Measurements from ENCODE around the gene SPTBN2. TPM values are rescaled to one million over a fixed set of nuclear protein-coding genes. Genes with fewer than 3 reads are reported as not detected.

The SPTBN2 gene
- total RNA-seq, 2 donors from 2014 or later = 3.7 to 7.1 TPM

DNA sequence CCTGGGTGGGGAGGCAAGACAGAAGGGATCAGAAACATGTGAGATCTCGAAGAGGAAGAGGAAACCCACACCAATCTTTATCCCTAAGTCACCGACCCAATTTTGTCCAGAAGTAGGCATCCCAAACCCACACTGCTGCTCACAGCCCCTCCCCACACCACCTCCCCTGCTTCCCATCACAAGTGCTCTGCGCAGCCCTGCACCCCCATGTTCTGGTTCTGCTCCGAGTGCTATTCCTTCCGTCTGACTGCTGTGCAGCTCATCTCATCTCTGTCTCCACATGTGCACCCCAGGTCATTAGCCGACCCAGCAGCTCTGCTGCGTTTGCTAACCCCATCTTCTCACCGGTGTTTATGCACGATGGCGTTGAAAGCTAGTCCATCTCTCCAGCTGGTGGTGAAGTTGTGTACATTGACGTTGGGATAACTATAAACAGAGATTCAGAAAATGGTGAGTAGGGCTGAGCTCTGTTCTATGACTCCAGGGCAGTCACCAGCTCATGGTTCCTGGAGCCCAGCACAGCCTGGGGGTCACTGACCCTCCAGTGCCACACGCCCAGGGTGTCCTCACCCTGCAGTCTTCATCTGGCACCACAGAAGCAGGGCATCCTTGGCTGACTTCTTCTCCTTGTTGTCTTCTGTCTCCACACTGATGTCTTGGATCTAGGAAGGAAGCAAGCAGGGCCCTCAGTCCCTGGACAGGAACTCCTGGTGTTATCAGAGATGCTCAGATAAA, 15.1 kb downstream of the SPTBN2 start:
- no peak overlapping the region for H3K27ac ChIP-seq
- H3K36me3 ChIP-seq = no peaks in the 10 kb centered on the region
- H3K27me3 ChIP-seq = no peaks in the 10 kb centered on the region
- no peak overlapping the region for H3K9ac ChIP-seq (ENCODE audit: low read depth in 2 of 2, low read length in 2 of 2)
- H3K9me3 ChIP-seq = no peaks in the 10 kb centered on the region
- intact Hi-C loops (cut with DNase I) = no loop called here
- H3K4me1 ChIP-seq = no peaks in the 10 kb centered on the region
- TF ChIP-seq, protein P1, sequence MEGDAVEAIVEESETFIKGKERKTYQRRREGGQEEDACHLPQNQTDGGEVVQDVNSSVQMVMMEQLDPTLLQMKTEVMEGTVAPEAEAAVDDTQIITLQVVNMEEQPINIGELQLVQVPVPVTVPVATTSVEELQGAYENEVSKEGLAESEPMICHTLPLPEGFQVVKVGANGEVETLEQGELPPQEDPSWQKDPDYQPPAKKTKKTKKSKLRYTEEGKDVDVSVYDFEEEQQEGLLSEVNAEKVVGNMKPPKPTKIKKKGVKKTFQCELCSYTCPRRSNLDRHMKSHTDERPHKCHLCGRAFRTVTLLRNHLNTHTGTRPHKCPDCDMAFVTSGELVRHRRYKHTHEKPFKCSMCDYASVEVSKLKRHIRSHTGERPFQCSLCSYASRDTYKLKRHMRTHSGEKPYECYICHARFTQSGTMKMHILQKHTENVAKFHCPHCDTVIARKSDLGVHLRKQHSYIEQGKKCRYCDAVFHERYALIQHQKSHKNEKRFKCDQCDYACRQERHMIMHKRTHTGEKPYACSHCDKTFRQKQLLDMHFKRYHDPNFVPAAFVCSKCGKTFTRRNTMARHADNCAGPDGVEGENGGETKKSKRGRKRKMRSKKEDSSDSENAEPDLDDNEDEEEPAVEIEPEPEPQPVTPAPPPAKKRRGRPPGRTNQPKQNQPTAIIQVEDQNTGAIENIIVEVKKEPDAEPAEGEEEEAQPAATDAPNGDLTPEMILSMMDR (IDR thresholded peaks at IDR 0.05) = no peak
- DNase-seq = no peak
- H3K4me3 ChIP-seq = no peak overlapping the region

DNA sequence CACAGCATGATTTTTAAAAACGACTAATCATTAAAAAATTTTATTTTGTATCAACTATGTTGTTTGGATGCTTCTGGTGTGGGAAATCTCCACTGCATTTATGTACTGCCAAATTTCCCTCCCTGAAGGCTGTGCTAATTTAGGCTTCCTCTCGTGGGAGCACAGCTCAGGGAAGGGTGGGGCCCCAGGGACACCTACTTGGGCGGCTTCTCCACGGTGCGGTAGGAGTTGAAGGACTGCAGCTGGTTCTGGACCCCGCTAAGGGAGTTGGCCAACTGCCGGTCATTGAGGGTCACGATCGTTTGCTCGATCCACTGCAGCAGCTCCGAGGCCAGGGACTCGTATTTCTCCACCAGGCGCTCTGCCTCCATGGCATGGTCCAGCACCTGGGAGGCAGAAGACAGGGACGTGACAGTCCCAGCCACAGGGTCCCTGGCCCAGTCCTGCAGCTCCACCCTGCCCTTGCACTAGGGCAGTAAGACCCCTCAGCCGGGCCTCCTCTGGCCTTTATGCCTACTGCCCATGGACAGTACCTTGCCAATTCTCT, 18.6 kb downstream of the SPTBN2 start:
- Histone ChIP-seq H3K36me3 (no peaks in the 10 kb centered on the region), H3K4me1 (no peaks in the 10 kb centered on the region), H3K9me3 (no peaks in the 10 kb centered on the region), H3K27ac (no peak overlapping the region), H3K27me3 (no peaks in the 10 kb centered on the region), H3K4me3 (no peak overlapping the region), H3K9ac (ENCODE audit: low read depth in 2 of 2, low read length in 2 of 2) (no peak overlapping the region)
- intact Hi-C loops (cut with DNase I) = no loop called here
- no peak for DNase-seq
- TF ChIP-seq, protein P1 (IDR thresholded peaks at IDR 0.05) = no peak

DNA sequence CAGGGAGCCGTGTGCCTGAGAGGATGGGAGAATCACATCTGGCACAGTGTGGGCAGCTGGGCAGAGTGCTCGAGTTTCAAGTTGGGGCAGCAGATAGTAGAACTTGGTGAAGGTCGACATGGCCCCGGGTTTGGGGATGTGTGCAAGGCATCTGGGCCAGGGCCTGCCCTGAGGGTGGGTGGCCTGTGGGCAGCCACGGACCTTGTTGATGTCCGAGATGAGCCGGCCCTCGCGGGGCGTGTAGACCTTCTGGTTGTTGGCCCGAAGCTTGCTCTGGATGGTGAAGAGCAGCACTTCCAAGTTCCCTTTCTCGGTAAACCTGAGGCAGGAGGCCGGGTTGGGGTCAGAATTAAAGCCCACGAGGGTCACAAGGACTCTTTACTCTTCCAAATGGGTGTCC, 20.3 kb downstream of the SPTBN2 start:
- no peaks in the 10 kb centered on the region for H3K36me3 ChIP-seq
- intact Hi-C loops (cut with DNase I) = no loop called here
- H3K4me1 ChIP-seq = no peaks in the 10 kb centered on the region
- DNase-seq = no peak
- no peak overlapping the region for H3K27ac ChIP-seq
- TF ChIP-seq, protein P1 (IDR thresholded peaks at IDR 0.05) = no peak
- H3K27me3 ChIP-seq = no peaks in the 10 kb centered on the region
- no peak overlapping the region for H3K4me3 ChIP-seq
- H3K9me3 ChIP-seq = no peaks in the 10 kb centered on the region
- H3K9ac ChIP-seq (ENCODE audit: low read depth in 2 of 2, low read length in 2 of 2) = no peak overlapping the region

DNA sequence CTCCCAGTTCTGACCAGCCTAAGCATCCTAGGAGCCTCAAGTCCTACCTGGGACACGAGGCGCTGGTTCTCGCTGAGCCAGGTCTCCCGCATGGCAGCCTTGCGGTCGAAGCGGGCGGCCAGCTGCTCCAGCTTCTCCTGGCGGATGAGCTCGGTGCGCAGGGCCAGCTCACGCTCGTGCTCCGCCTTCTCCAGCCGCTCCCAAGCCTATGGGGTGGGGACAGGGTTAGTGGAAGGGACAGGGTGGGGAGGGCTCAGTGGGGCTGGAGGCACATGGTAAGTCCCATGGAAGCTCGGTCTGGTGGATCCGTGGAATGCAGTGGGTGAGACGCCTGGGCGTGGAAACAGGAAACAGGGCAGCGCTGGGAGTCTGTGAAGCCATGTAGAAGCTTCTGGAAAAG, 20.9 kb downstream of the SPTBN2 start:
- intact Hi-C loops (cut with DNase I) = no loop called here
- no peaks in the 10 kb centered on the region for H3K36me3 ChIP-seq
- H3K27ac ChIP-seq = no peak overlapping the region
- H3K4me1 ChIP-seq = no peaks in the 10 kb centered on the region
- H3K27me3 ChIP-seq = no peaks in the 10 kb centered on the region
- H3K4me3 ChIP-seq = no peak overlapping the region
- TF ChIP-seq, protein P1 (IDR thresholded peaks at IDR 0.05) = no peak
- H3K9ac ChIP-seq (ENCODE audit: low read depth in 2 of 2, low read length in 2 of 2) = no peak overlapping the region
- no peak for DNase-seq
- no peaks in the 10 kb centered on the region for H3K9me3 ChIP-seq

DNA sequence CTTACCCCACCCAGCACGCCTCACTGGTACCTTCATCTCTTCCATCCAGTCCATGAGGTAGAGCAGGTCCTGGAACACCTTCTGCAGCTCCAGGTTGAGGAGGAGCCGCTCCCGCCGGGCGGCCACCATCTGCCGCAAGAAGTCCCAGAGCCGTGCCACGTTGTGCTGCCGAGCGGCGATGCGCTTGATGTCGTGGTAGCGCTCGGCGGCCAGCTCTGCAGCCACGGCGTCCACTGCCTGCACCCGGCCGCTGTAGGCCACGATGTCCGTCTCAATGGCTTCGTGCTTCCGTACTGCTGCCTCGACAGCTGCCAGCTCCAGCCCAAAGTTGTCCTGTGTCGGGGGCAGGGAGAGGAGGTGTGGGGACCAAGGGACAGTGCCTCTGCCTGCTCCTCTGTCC, 21.5 kb downstream of the SPTBN2 start:
- no peak overlapping the region for H3K4me3 ChIP-seq
- intact Hi-C loops (cut with DNase I) = no loop called here
- H3K36me3 ChIP-seq = no peaks in the 10 kb centered on the region
- H3K9ac ChIP-seq (ENCODE audit: low read depth in 2 of 2, low read length in 2 of 2) = no peak overlapping the region
- no peaks in the 10 kb centered on the region for H3K27me3 ChIP-seq
- H3K9me3 ChIP-seq = no peaks in the 10 kb centered on the region
- H3K4me1 ChIP-seq = no peaks in the 10 kb centered on the region
- DNase-seq = no peak
- H3K27ac ChIP-seq = no peak overlapping the region
- TF ChIP-seq, protein P1 (IDR thresholded peaks at IDR 0.05) = no peak

All from colonic mucosa (tissue), 4 donors.